Adipocyte (in vitro differentiated cells): ENCODE data around the gene MGLL.
"Not testable (repeated sequence)": the region's sequence is repeated elsewhere in the genome, so short reads cannot be mapped to it uniquely, and the experiment has no call there.

ENCODE experiments used
- DNase-seq: peaks from one replicate; pipeline ENCODE4 v3.0.0-alpha.2; 2015; ENCODE audit warnings: low read depth
- H3K27me3 ChIP-seq: replicated peaks from 2 replicates; pipeline ENCODE4 v1.7.0; 2013; ENCODE audit warnings: mild to moderate bottlenecking, low read length, moderate library complexity; ENCODE audit not compliant: control insufficient read depth, insufficient read depth
- H3K36me3 ChIP-seq: 2 replicates; pipeline ENCODE4 v1.7.0; 2013; ENCODE audit warnings: low read length, mild to moderate bottlenecking, moderate library complexity; ENCODE audit not compliant: control insufficient read depth, insufficient read depth, severe bottlenecking
- H3K4me1 ChIP-seq: 2 replicates; pipeline ENCODE4 v1.7.0; 2013; ENCODE audit warnings: mild to moderate bottlenecking, low read length, moderate library complexity; ENCODE audit not compliant: control insufficient read depth, insufficient read depth
- H3K4me3 ChIP-seq: 2 replicates; pipeline ENCODE4 v1.7.0; 2013; ENCODE audit warnings: mild to moderate bottlenecking, low read length, moderate library complexity
- H3K9ac ChIP-seq: 2 replicates; pipeline ENCODE4 v1.7.0; 2013; ENCODE audit warnings: mild to moderate bottlenecking, low read length, moderate library complexity
- H3K9me3 ChIP-seq: 2 replicates; pipeline ENCODE4 v1.7.0; 2013; ENCODE audit warnings: mild to moderate bottlenecking, low read length, moderate library complexity; ENCODE audit not compliant: control insufficient read depth

The MGLL gene

GRCh38 chr3:127686512-127686894, 135.8 kb downstream of the MGLL start:
- no peak overlapping the region for H3K4me3 ChIP-seq

DNA sequence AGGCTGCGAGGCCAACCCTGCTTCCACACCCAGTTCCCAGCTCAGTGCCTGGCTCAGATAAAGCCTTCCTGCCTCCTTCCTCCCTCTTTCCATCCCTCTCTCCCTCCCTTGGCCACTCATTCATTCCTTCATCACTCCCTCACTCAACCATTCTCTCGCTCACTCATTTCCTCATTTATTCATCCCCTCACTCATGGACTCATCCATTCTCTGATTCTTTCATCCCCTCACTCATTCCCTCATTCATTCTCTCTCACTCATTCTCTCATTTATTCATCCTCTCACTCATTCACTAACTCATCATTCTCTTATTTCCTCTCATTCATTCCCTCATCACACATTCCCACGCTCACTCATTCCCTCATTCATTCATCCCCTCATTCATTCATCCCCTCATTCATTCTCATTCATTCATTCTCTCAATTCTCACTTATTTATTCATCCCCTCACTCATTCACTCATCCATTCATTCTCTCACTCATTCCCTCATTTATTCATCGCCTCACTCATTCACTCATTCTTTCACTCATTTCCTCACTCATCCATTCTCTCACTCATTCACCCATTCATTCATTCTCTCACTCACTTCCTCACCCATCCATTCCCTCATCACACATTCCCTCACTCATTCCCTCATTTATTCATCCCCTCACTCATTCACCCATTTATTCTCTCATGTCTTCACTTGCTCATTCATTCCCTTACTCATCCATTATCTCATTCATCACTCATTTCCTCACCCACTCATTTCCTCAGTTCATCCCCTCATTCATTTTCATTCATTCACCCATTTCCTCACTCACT, 136.4 kb downstream of the MGLL start:
- Histone ChIP-seq H3K27me3 (no peaks in the 10 kb centered on the region), H3K9ac (no peak overlapping the region), H3K4me3 (no peak overlapping the region), H3K36me3 (no peaks in the 10 kb centered on the region), H3K9me3 (no peaks in the 10 kb centered on the region), H3K4me1 (peaks cover 16% of the 10 kb centered on the region)
- no peak for DNase-seq

More at GRCh38 chr3:127686512-127686894, 135.8 kb downstream of the MGLL start:
- no peaks in the 10 kb centered on the region for H3K36me3 ChIP-seq
- no peak overlapping the region for H3K9ac ChIP-seq
- no peaks in the 10 kb centered on the region for H3K27me3 ChIP-seq
- no peak for DNase-seq
- peaks cover 16% of the 10 kb centered on the region for H3K4me1 ChIP-seq
- H3K9me3 ChIP-seq: no peaks in the 10 kb centered on the region

DNA sequence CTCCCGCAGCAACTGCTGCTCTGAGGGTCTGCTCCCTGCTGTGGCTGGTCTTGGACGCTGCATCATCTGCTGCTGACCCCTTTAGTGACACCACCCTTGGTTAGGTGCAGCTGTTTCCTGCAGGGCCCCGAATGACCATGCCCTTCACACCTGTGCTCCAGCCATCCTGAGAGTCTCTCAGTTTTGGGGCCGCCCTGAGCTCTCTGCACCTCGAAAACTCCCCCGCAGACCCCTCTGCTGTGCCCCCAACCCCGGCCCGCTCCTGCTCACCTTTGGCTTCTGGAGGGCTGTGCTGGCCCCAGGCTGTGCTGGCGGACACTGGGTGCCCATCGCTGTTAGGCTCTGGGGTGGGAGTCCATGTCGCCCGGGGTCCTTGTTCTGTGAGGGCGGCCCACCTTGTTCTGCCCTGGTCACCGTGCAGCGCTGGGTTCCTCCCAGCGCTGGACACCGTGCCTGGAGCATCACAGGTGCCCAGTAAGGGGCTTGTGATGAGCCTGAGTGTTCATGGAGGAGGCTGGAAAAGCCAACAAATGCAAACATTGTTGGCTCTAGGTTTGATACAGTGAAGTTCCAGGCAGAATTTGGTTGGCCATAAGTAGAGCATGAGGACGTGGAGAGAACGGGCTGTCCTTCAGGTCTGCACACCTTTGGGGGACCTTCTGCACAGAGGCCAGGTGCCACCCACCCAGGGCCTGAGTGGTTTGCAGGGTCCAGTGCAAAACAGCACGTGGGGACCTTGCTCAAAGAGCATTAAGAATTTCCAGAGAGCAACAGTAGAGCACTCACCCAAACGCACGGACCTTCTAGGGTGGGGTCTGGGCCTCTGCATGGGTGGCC, 137.2 kb downstream of the MGLL start:
- no peak for DNase-seq
- no peaks in the 10 kb centered on the region for H3K27me3 ChIP-seq
- no peak overlapping the region for H3K9ac ChIP-seq
- H3K9me3 ChIP-seq: no peaks in the 10 kb centered on the region
- H3K4me3 ChIP-seq: no peak overlapping the region
- H3K36me3 ChIP-seq: peaks cover 4% of the 10 kb centered on the region
- peaks cover 8% of the 10 kb centered on the region for H3K4me1 ChIP-seq

GRCh38 chr3:127682561-127682960, 139.8 kb downstream of the MGLL start:
- DNase-seq: no peak
- Histone ChIP-seq H3K27me3 (no peaks in the 10 kb centered on the region), H3K4me3 (no peak overlapping the region), H3K9ac (no peak overlapping the region), H3K9me3 (no peaks in the 10 kb centered on the region), H3K36me3 (peaks cover 5% of the 10 kb centered on the region), H3K4me1 (no peaks in the 10 kb centered on the region)

GRCh38 chr3:127682175-127682554, 140.2 kb downstream of the MGLL start:
- H3K4me3 ChIP-seq, H3K27me3 ChIP-seq, H3K9ac ChIP-seq, H3K36me3 ChIP-seq, H3K9me3 ChIP-seq, H3K4me1 ChIP-seq, DNase-seq: not testable (repeated sequence)

- Histone ChIP-seq H3K27me3 (no peaks in the 10 kb centered on the region), H3K36me3 (peaks cover 5% of the 10 kb centered on the region), H3K4me1 (no peaks in the 10 kb centered on the region), H3K9ac (no peak overlapping the region), H3K9me3 (no peaks in the 10 kb centered on the region), H3K4me3 (no peak overlapping the region)
- no peak for DNase-seq
These were observed 141.5 kb downstream of the MGLL start for GRCh38 chr3:127680798-127681221.

DNA sequence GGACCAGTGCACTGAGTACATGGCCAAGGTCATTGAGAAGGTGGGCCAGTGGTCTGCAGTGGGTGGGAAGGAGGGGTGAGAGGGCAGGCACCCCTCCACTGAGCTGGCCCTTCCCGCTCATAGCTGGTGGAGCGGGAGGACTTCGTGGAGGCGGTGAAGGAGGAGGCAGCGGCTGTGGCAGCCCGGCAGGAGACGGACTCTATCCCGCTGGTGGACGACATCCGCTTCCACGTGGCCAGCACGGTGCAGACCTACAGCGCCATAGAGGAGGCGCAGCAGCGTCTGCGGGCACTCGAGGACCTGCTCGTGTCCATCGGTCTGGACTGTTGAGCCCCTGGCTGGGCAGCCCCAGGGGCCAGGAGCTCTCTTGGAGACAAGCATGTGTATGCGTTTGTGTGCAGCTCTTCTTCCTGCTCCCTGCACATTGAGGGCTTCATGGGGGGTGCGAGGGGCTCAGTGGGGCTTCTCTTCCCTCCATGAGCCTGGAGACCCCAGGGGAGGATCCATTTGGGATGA, 142.1 kb downstream of the MGLL start:
- H3K4me3 ChIP-seq: no peak overlapping the region
- DNase-seq: no peak

GRCh38 chr3:127679534-127680145, 142.7 kb downstream of the MGLL start:
- Histone ChIP-seq H3K27me3 (no peaks in the 10 kb centered on the region), H3K9ac (no peak overlapping the region)
- no peak for DNase-seq

More for the DNA sequence above, 142.1 kb downstream of the MGLL start:
- no peaks in the 10 kb centered on the region for H3K27me3 ChIP-seq
- no peaks in the 10 kb centered on the region for H3K9me3 ChIP-seq
- H3K9ac ChIP-seq: no peak overlapping the region
- H3K4me1 ChIP-seq: no peaks in the 10 kb centered on the region
- peaks cover 5% of the 10 kb centered on the region for H3K36me3 ChIP-seq

GRCh38 chr3:127678611-127679533, 143.4 kb downstream of the MGLL start:
- no peak overlapping the region for H3K9ac ChIP-seq
- peaks cover 5% of the 10 kb centered on the region for H3K36me3 ChIP-seq
- no peak overlapping the region for H3K4me3 ChIP-seq
- H3K9me3 ChIP-seq: no peaks in the 10 kb centered on the region
- H3K4me1 ChIP-seq: no peaks in the 10 kb centered on the region
- H3K27me3 ChIP-seq: no peaks in the 10 kb centered on the region
- DNase-seq: no peak

More at GRCh38 chr3:127679534-127680145, 142.7 kb downstream of the MGLL start:
- no peak overlapping the region for H3K4me3 ChIP-seq
- H3K36me3 ChIP-seq: peaks cover 5% of the 10 kb centered on the region
- no peaks in the 10 kb centered on the region for H3K9me3 ChIP-seq
- H3K4me1 ChIP-seq: no peaks in the 10 kb centered on the region

GRCh38 chr3:127678315-127678599, 144.1 kb downstream of the MGLL start:
- Histone ChIP-seq H3K9me3 (no peaks in the 10 kb centered on the region), H3K9ac (no peak overlapping the region), H3K36me3 (peaks cover 5% of the 10 kb centered on the region), H3K4me1 (peaks cover 4% of the 10 kb centered on the region), H3K27me3 (no peaks in the 10 kb centered on the region), H3K4me3 (no peak overlapping the region)
- no peak for DNase-seq
